ACHN (cell line): Measurements from ENCODE around the gene P2RY2.
"Not testable (repeated sequence)": the region's sequence is repeated elsewhere in the genome, so short reads cannot be mapped to it uniquely, and the experiment has no call there.

ENCODE experiments used
- DNase-seq: peaks from one replicate; pipeline ENCODE4 v3.0.0-alpha.2; 2015
- in situ Hi-C: cut with HindIII; loops from 2 replicates; pipeline ENCODE4 v1.10.0; 2017; ENCODE audit warnings: low sequenced_read_pairs, low pct_ligation_motif_present, low pct_unique_long_range_greater_than_20kb

P2RY2 gene

GRCh38 chr11:73221451-73221850 lies 3.4 kb downstream of the P2RY2 start:
- no peak for DNase-seq
- in situ Hi-C loops = no loop called here

GRCh38 chr11:73221996-73222395 lies 3.9 kb downstream of the P2RY2 start:
- no peak for DNase-seq
- in situ Hi-C loops = no loop called here

GRCh38 chr11:73223998-73224730 lies 6.1 kb downstream of the P2RY2 start:
- in situ Hi-C loops = no loop called here
- no peak for DNase-seq

GRCh38 chr11:73225001-73225686 lies 7.1 kb downstream of the P2RY2 start:
- no peak for DNase-seq
- in situ Hi-C loops = no loop called here

GRCh38 chr11:73225851-73226250 lies 7.8 kb downstream of the P2RY2 start:
- in situ Hi-C loops = no loop called here
- DNase-seq = no peak

- in situ Hi-C loops = no loop called here
- no peak for DNase-seq
Observed at GRCh38 chr11:73226297-73227006, 8.4 kb downstream of the P2RY2 start.

- no peak for DNase-seq
- in situ Hi-C loops = no loop called here
Observed at GRCh38 chr11:73227571-73228211, 9.6 kb downstream of the P2RY2 start.

- in situ Hi-C loops = no loop called here
- no peak for DNase-seq
Observed at GRCh38 chr11:73228268-73229134, 10.4 kb downstream of the P2RY2 start.

GRCh38 chr11:73229321-73229895 lies 11.3 kb downstream of the P2RY2 start:
- in situ Hi-C loops = no loop called here
- no peak for DNase-seq

GRCh38 chr11:73229896-73230875 lies 12.1 kb downstream of the P2RY2 start:
- in situ Hi-C loops = no loop called here
- DNase-seq = no peak

- DNase-seq = no peak
- in situ Hi-C loops = no loop called here
Observed at GRCh38 chr11:73230931-73231330, 12.8 kb downstream of the P2RY2 start.

- in situ Hi-C loops, DNase-seq: not testable (repeated sequence)
Observed at GRCh38 chr11:73232487-73232886, 14.4 kb downstream of the P2RY2 start.

- DNase-seq = no peak
- in situ Hi-C loops = no loop called here
Observed at GRCh38 chr11:73233211-73233610, 15.1 kb downstream of the P2RY2 start.

- in situ Hi-C loops = no loop called here
- DNase-seq = no peak
Observed at GRCh38 chr11:73233692-73234470, 15.8 kb downstream of the P2RY2 start.

GRCh38 chr11:73234471-73235181 lies 16.5 kb downstream of the P2RY2 start:
- in situ Hi-C loops = no loop called here
- DNase-seq = no peak
